GM21529 (cell line): Measurements from ENCODE around the gene SUPT6H.
A peak's percentile ranks its signal among the peaks of the same experiment; 100 is the strongest.
"Not testable (repeated sequence)": the region's sequence is repeated elsewhere in the genome, so short reads cannot be mapped to it uniquely, and the experiment has no call there.

Source experiments
- ATAC-seq: cut with Tn5 transposase; IDR thresholded peaks from one replicate; pipeline ENCODE4 v1.9.1; 2021; ENCODE audit not compliant: unreplicated experiment

The SUPT6H gene

GRCh38 chr17:28717578-28718332 is 55.8 kb downstream of the SUPT6H start, which contains the start of gene RAB34:
Gene RAB34 (minus strand): TSS chr17:28717868. CDS start chr17:28717266, 602 bp downstream.
- ATAC-seq, result no peak

GRCh38 chr17:28718333-28719020 is 56.5 kb downstream of the SUPT6H start:
- ATAC-seq, result no peak

GRCh38 chr17:28719021-28719433 is 57.0 kb downstream of the SUPT6H start:
- no peak for ATAC-seq

- ATAC-seq, result no peak
These were observed 58.4 kb downstream of the SUPT6H start for GRCh38 chr17:28720247-28720996.

- not testable (repeated sequence) for ATAC-seq
These were observed 59.0 kb downstream of the SUPT6H start for GRCh38 chr17:28720997-28721329.

GRCh38 chr17:28722417-28723158 is 60.6 kb downstream of the SUPT6H start:
- ATAC-seq, result no peak

GRCh38 chr17:28723159-28723835 is 61.3 kb downstream of the SUPT6H start:
- no peak for ATAC-seq

- ATAC-seq, result not testable (repeated sequence)
These were observed 62.0 kb downstream of the SUPT6H start for GRCh38 chr17:28723836-28724499.

GRCh38 chr17:28724500-28725165 is 62.6 kb downstream of the SUPT6H start:
- no peak for ATAC-seq

GRCh38 chr17:28725166-28725659 is 63.2 kb downstream of the SUPT6H start:
- no peak for ATAC-seq

- ATAC-seq, result no peak
These were observed 63.7 kb downstream of the SUPT6H start for GRCh38 chr17:28725660-28726225.

GRCh38 chr17:28726226-28726626 is 64.2 kb downstream of the SUPT6H start, which contains the start of gene TLCD1:
Gene TLCD1 (minus strand): TSS chr17:28726233. CDS start chr17:28726097, 136 bp downstream.
- ATAC-seq, result no peak

- peak; percentile 39 for ATAC-seq
These were observed 64.9 kb downstream of the SUPT6H start for GRCh38 chr17:28726627-28727491.

- peak; percentile 34 for ATAC-seq
These were observed 66.6 kb downstream of the SUPT6H start, which contains the start of gene NEK8 for GRCh38 chr17:28728364-28729200. Gene NEK8 (plus strand): TSS chr17:28728788. CDS start chr17:28728814, 26 bp downstream.

- no peak for ATAC-seq
These were observed 67.9 kb downstream of the SUPT6H start for GRCh38 chr17:28729950-28730330.

- no peak for ATAC-seq
These were observed 71.3 kb downstream of the SUPT6H start for GRCh38 chr17:28733346-28733745.
